Measurements from ENCODE around the gene CPS1.

The CPS1 gene

GRCh38 chr2:210546424-210547208 is 9.8 kb upstream of the CPS1 start:
- no peak for DNase-seq

- DNase-seq: no peak
Observed at GRCh38 chr2:210548031-210548430, 8.4 kb upstream of the CPS1 start.

- no peak for DNase-seq
Observed at GRCh38 chr2:210548878-210549384, 7.5 kb upstream of the CPS1 start.

- DNase-seq: no peak
Observed at GRCh38 chr2:210551001-210551400, 5.4 kb upstream of the CPS1 start.

GRCh38 chr2:210553373-210553772 is 3.0 kb upstream of the CPS1 start:
- DNase-seq: no peak

DNA sequence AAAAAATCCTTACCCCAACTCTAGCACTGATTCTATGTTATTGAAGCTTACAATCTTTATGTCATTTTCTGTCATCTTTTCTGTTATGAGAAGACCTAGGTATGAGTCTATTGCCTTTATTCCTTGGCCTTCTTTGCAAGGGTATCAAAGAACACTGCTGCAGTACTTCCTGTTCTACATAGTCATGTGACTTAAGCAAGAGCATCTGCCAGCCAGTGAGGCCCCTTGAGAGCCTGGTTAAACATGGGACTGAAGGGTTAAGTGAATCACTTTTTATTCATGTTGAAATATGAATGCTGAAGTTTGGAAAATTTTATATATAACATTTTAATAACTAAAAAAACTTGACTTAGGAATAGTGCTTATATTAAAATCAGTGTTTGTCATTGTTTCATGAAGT is 844 bp upstream of the CPS1 start:
- DNase-seq: no peak

- no peak for DNase-seq
Observed at GRCh38 chr2:210557721-210558120, 1.3 kb downstream of the CPS1 start.

DNA sequence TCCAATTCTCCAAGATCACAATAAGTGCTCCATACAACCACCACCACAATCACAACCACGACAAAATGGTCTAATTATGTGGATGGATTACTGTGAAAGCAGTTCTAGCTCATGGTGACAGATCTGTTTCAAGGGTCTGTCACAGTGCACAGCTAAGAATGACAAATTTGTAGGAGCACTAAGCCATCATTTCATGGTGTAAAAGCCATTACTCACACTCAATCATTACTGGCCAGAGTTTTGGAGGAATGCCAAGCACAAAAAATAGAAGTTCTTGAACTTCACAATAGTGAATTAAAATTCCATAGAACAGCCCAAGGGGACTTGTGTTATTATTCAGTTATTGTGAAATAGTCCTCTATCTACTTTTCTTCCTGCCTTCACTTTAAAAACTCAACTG is 2.3 kb downstream of the CPS1 start:
- no peak for DNase-seq

- no peak for DNase-seq
Observed at GRCh38 chr2:210559182-210559581, 2.8 kb downstream of the CPS1 start.

- no peak for DNase-seq
Observed at GRCh38 chr2:210561475-210561874, 5.1 kb downstream of the CPS1 start.

GRCh38 chr2:210562091-210562490 is 5.7 kb downstream of the CPS1 start:
- no peak for DNase-seq

GRCh38 chr2:210562502-210563080 is 6.2 kb downstream of the CPS1 start:
- no peak for DNase-seq

DNA sequence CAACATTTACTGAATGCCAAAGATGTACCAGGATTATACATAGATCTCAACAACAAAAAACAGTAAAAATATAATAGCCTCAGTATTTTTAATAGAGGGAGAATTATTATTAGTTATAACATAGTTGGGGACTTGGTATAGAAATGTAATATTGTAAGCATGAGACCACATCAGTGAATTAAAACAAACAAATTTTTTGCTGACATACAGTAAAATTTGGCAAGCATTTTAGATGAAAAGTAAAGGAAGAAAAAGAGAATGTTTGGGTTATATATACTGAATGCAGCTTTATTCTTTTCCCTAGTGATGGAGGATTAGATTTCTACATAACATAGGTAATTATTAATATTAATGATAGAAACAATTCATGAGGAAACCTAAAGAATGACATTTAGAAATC is 10.9 kb downstream of the CPS1 start:
- DNase-seq: no peak

GRCh38 chr2:210568108-210568507 is 11.7 kb downstream of the CPS1 start:
- DNase-seq: no peak

- peak; percentile 20 to 56 for DNase-seq
Observed at GRCh38 chr2:210577263-210578071, 21.1 kb downstream of the CPS1 start.

DNA sequence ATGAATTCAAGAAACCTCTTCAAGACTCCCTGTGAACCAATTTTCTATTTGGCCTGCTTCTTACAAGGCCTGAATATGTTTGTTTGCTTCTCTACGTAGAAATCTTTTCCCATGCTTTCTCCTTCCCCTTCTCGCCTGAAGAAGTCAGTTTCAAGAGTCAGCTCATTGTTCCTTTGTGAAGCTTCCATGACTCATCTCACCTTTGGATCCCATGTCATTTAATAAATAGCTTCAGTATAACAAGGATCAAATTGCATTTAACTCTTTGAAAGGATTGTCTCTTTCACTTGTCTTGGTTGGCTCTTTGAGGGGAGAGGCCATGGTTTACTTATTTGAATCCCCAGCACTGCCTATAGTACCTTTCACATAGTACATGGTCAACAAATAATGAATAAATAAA is 28.4 kb downstream of the CPS1 start:
- no peak for DNase-seq

- no peak for DNase-seq
Observed at GRCh38 chr2:210586381-210586780, 30.0 kb downstream of the CPS1 start.

- no peak for DNase-seq
Observed at GRCh38 chr2:210591663-210592062, 35.3 kb downstream of the CPS1 start.

GRCh38 chr2:210592726-210593125 is 36.3 kb downstream of the CPS1 start:
- DNase-seq: no peak

DNA sequence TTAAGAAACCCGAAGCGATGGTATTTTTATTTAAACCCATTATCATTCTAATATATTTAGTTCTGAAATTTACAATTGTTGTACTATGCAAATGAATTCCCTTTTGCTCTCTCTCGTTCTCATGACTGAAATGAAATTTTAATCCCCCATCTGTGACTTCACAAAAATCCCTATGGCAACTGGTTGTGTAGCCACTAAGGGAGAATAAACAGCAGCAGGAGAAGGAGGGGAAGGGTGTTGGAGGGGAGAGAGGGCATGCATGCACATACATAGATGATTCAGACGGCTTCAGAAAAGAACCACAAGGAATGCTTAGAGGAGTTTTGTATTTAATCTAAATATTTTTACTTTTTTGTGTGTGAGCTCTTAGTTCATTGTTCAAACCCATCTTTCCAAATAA is 36.8 kb downstream of the CPS1 start:
- DNase-seq: no peak

DNA sequence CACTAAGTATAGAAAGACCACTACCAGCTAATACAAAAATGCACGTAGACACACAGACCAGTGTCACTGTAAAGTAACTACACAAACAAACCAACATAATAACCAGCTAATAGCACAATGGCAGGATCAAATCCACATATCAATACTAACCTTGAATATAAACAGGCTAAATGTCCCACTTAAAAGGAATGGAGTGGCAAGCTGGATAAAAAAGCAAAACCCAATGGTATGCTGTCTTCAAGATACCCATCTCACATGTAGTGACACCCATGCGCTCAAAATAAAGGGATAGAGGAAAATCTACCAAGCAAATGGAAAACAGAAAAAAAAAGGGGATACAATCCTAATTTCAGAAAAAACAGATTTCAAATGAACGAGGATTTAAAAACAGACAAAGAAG is 41.8 kb downstream of the CPS1 start:
- no peak for DNase-seq

DNA sequence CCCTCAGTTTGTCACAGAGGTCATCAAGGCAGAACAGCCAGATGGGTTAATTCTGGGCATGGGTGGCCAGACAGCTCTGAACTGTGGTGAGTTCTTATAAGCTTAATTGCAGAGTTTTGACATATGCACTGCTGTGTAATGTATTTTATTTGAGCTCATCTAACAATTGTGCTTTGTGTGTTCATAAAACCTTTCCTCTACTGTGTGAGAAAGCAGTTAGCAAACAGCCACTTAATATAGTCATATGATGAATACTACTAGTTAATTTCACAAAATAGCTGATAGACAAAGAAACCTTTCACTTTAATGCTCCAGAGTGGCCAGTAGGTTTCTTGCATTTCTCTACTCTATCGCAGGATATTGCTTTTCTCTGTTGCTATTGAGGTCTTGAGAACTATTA is 43.1 kb downstream of the CPS1 start:
- DNase-seq: no peak

DNA sequence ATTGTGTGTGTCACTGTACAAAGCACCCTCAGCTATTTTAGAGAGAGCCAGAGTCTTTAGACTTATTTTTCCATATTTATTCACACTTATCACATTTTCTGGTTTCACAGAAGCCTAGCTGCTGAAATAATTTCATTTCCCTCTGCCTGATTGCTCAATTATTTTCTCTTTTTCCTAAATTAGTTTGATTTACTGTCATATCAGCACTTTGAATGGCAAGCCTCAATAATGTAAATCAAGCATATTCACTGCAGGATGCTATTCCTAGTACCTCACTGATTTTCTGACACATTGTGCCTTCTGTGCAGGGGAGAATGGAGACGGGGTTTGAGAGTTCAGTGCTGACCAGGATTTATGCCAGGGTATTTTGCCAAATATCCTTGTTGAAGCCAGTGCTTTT is 48.3 kb downstream of the CPS1 start:
- DNase-seq: no peak

GRCh38 chr2:210606001-210606400 is 49.6 kb downstream of the CPS1 start:
- DNase-seq: no peak

Data from inflammatory macrophage (primary cell).